CD4-positive, alpha-beta T cell treated with Interleukin-17A for 1 hour (primary cell): Measurements from ENCODE around the gene GRK3.
"Not testable (repeated sequence)": the region's sequence is repeated elsewhere in the genome, so short reads cannot be mapped to it uniquely, and the experiment has no call there.

Experiments
- DNase-seq: peaks from one replicate; pipeline ENCODE4 v3.0.0-alpha.2; 2020

Gene GRK3

GRCh38 chr22:25564320-25564978 lies at the start of gene GRK3:
Gene GRK3 (plus strand): TSS chr22:25564675. CDS start chr22:25565041, 366 bp downstream.
- peak; percentile 55 for DNase-seq

GRCh38 chr22:25518000-25518663 lies 46.3 kb upstream of the GRK3 start:
- DNase-seq = no peak

- no peak for DNase-seq
These were observed 39.1 kb upstream of the GRK3 start for GRCh38 chr22:25525376-25525775.

GRCh38 chr22:25525804-25526584 lies 38.5 kb upstream of the GRK3 start:
- not testable (repeated sequence) for DNase-seq

GRCh38 chr22:25527016-25527415 lies 37.5 kb upstream of the GRK3 start:
- not testable (repeated sequence) for DNase-seq

- DNase-seq = not testable (repeated sequence)
These were observed 36.4 kb upstream of the GRK3 start for GRCh38 chr22:25528068-25528467.

- DNase-seq = not testable (repeated sequence)
These were observed 35.4 kb upstream of the GRK3 start for GRCh38 chr22:25529059-25529458.

- not testable (repeated sequence) for DNase-seq
These were observed 34.8 kb upstream of the GRK3 start for GRCh38 chr22:25529541-25530137.

GRCh38 chr22:25531677-25532076 lies 32.8 kb upstream of the GRK3 start:
- not testable (repeated sequence) for DNase-seq

GRCh38 chr22:25534724-25535123 lies 29.8 kb upstream of the GRK3 start:
- no peak for DNase-seq

- DNase-seq = no peak
These were observed 27.9 kb upstream of the GRK3 start for GRCh38 chr22:25536589-25536988.

- DNase-seq = no peak
These were observed 24.1 kb upstream of the GRK3 start for GRCh38 chr22:25540166-25540907.

GRCh38 chr22:25540908-25541660 lies 23.4 kb upstream of the GRK3 start:
- DNase-seq = no peak

GRCh38 chr22:25542191-25542590 lies 22.3 kb upstream of the GRK3 start:
- DNase-seq = no peak

- no peak for DNase-seq
These were observed 21.6 kb upstream of the GRK3 start for GRCh38 chr22:25542720-25543402.

- DNase-seq = no peak
These were observed 19.3 kb upstream of the GRK3 start for GRCh38 chr22:25545146-25545545.

GRCh38 chr22:25545672-25546071 lies 18.8 kb upstream of the GRK3 start:
- DNase-seq = no peak

- no peak for DNase-seq
These were observed 18.2 kb upstream of the GRK3 start for GRCh38 chr22:25546242-25546641.

- no peak for DNase-seq
These were observed 17.7 kb upstream of the GRK3 start for GRCh38 chr22:25546751-25547150.

- DNase-seq = no peak
These were observed 15.5 kb upstream of the GRK3 start for GRCh38 chr22:25548866-25549464.

GRCh38 chr22:25551396-25551795 lies 13.1 kb upstream of the GRK3 start:
- DNase-seq = no peak
